WERI-Rb-1 (cell line): ENCODE results near the gene PCED1A.
A peak's percentile ranks its signal among the peaks of the same experiment; 100 is the strongest.

ENCODE experiments used
- DNase-seq: peaks from one replicate; pipeline ENCODE4 v3.0.0-alpha.2; 2020
- H3K27ac ChIP-seq: fragments of 250-450 bp; sonication (Bioruptor Pico); 2 replicates; pipeline ENCODE4 v1.5.1; 2020; ENCODE audit warnings: mild to moderate bottlenecking, moderate library complexity
- H3K27me3 ChIP-seq: fragments of 250-450 bp; sonication (Bioruptor Pico); 2 replicates; pipeline ENCODE4 v1.5.1; 2021; ENCODE audit warnings: mild to moderate bottlenecking, low read depth, moderate library complexity; ENCODE audit not compliant: insufficient read depth, severe bottlenecking
- H3K36me3 ChIP-seq: fragments of 250-450 bp; sonication (Bioruptor Pico); 2 replicates; pipeline ENCODE4 v1.5.1; 2020; ENCODE audit warnings: mild to moderate bottlenecking, moderate library complexity
- H3K4me3 ChIP-seq: 2 replicates; pipeline ENCODE4 v1.5.1; 2011; ENCODE audit warnings: low read depth, mild to moderate bottlenecking, control low read depth, low read length
- H3K9me3 ChIP-seq: fragments of 250-450 bp; sonication (Bioruptor Pico); 2 replicates; pipeline ENCODE4 v1.5.1; 2021; ENCODE audit warnings: mild to moderate bottlenecking, moderate library complexity; ENCODE audit not compliant: severe bottlenecking
- CTCF ChIP-seq: IDR thresholded peaks from 2 replicates; pipeline ENCODE4 v1.5.1; 2011; ENCODE audit warnings: low read depth, mild to moderate bottlenecking, control low read depth, inconsistent platforms, low read length

Gene PCED1A

GRCh38 chr20:2804041-2804828 lies 36.2 kb downstream of the PCED1A start:
- Histone ChIP-seq H3K27ac (no peak overlapping the region), H3K27me3 (no peaks in the 10 kb centered on the region)
- DNase-seq = no peak

GRCh38 chr20:2801286-2801728 lies 39.1 kb downstream of the PCED1A start:
- H3K27me3 ChIP-seq = no peaks in the 10 kb centered on the region
- peak overlapping the region; percentile 59 for H3K4me3 ChIP-seq
- no peak for TF ChIP-seq CTCF
- H3K9me3 ChIP-seq = no peaks in the 10 kb centered on the region
- peak overlapping the region; percentile 67 for H3K27ac ChIP-seq
- DNase-seq = no peak
- H3K36me3 ChIP-seq = peaks cover 25% of the 10 kb centered on the region

More at GRCh38 chr20:2804041-2804828, 36.2 kb downstream of the PCED1A start:
- Histone ChIP-seq H3K36me3 (no peaks in the 10 kb centered on the region; the same call in 1 of the 2 replicates), H3K9me3 (peaks cover under 1% of the 10 kb centered on the region), H3K4me3 (no peak overlapping the region)
- TF ChIP-seq CTCF = no peak

GRCh38 chr20:2800521-2801285 lies 39.8 kb downstream of the PCED1A start, which contains the start of gene CPXM1:
Gene CPXM1, minus strand, starts transcription at chr20:2800627. Its CDS starts 55 bp downstream, at chr20:2800572.
- Histone ChIP-seq H3K27me3 (no peaks in the 10 kb centered on the region), H3K27ac (peak within 1 kb of the TSS; percentile 67), H3K36me3 (peaks cover 31% of the 10 kb centered on the region), H3K4me3 (peak within 1 kb of the TSS; percentile 59), H3K9me3 (no peaks in the 10 kb centered on the region)
- peak; percentile 81 for DNase-seq
- TF ChIP-seq CTCF = peak; percentile 37

- H3K27me3 ChIP-seq = no peaks in the 10 kb centered on the region
- H3K9me3 ChIP-seq = no peaks in the 10 kb centered on the region
- TF ChIP-seq CTCF = no peak
- H3K4me3 ChIP-seq = peak overlapping the region; percentile 59
- peak; percentile 28 for DNase-seq
- H3K36me3 ChIP-seq = peaks cover 35% of the 10 kb centered on the region
- peak overlapping the region; percentile 67 for H3K27ac ChIP-seq
Observed at GRCh38 chr20:2799688-2800520, 40.6 kb downstream of the PCED1A start.

GRCh38 chr20:2799271-2799670 lies 41.2 kb downstream of the PCED1A start:
- no peak overlapping the region for H3K27ac ChIP-seq
- H3K4me3 ChIP-seq = no peak overlapping the region; the same call in 1 of the 2 replicates
- no peak for DNase-seq
- no peak for TF ChIP-seq CTCF
- H3K9me3 ChIP-seq = no peaks in the 10 kb centered on the region
- H3K36me3 ChIP-seq = peaks cover 35% of the 10 kb centered on the region
- no peaks in the 10 kb centered on the region for H3K27me3 ChIP-seq
